HepG2 (cell line): ENCODE results near the gene ARMC10. TPM values are rescaled to one million over a fixed set of nuclear protein-coding genes. Genes with fewer than 3 reads are reported as not detected.

Experiments used
- ARNTL ChIP-seq: sonication (generic); formaldehyde crosslinking; IDR thresholded peaks from 2 replicates; pipeline ENCODE4 v1.4.0; 2020; ENCODE audit warnings: mild to moderate bottlenecking, missing genetic modification reagents
- ATAD3A ChIP-seq: sonication (generic); formaldehyde crosslinking; IDR thresholded peaks from 2 replicates; pipeline ENCODE4 v1.4.0; 2020; ENCODE audit warnings: missing genetic modification reagents
- ATF1 ChIP-seq: IDR thresholded peaks from 2 replicates; pipeline ENCODE4 v1.6.1; 2016; ENCODE audit warnings: mild to moderate bottlenecking, control low read depth
- CREB1 ChIP-seq, 2 experiments: fragments of 450-650 bp in 1 of 2; IDR thresholded peaks; 2 replicates each; pipeline ENCODE4 v1.6.1; 2016 to 2017; ENCODE audit warnings: control low read depth in 1 of 2, mild to moderate bottlenecking in 1 of 2, missing compliant biosample characterization in 1 of 2, missing genetic modification characterization in 1 of 2
- DDIT3 ChIP-seq: sonication (generic); formaldehyde crosslinking; IDR thresholded peaks from 2 replicates; pipeline ENCODE4 v1.4.0; 2020; ENCODE audit warnings: mild to moderate bottlenecking, missing genetic modification reagents
- DNMT1 ChIP-seq: sonication (generic); formaldehyde crosslinking; IDR thresholded peaks from 2 replicates; pipeline ENCODE4 v1.5.1; 2020; ENCODE audit warnings: mild to moderate bottlenecking, missing genetic modification reagents
- ERF ChIP-seq: IDR thresholded peaks from 2 replicates; pipeline ENCODE4 v1.6.1; 2018; ENCODE audit warnings: missing biosample characterization, missing genetic modification reagents
- KLF9 ChIP-seq: IDR thresholded peaks from 2 replicates; pipeline ENCODE4 v1.6.1; 2016; ENCODE audit warnings: low read depth
- NR3C1 ChIP-seq: sonication (generic); formaldehyde crosslinking; IDR thresholded peaks from 2 replicates; pipeline ENCODE4 v1.4.0; 2020; ENCODE audit warnings: missing genetic modification reagents
- PLSCR1 ChIP-seq: sonication (generic); formaldehyde crosslinking; IDR thresholded peaks from 2 replicates; pipeline ENCODE4 v1.5.0; 2020; ENCODE audit warnings: missing genetic modification reagents, mild to moderate bottlenecking, borderline replicate concordance
- POGK ChIP-seq: sonication (generic); formaldehyde crosslinking; conservative IDR thresholded peaks from 2 replicates; pipeline ENCODE4 v1.8.0; 2022; ENCODE audit warnings: mild to moderate bottlenecking, moderate library complexity, missing genetic modification reagents
- RNF2 ChIP-seq: fragments of 450-650 bp; conservative IDR thresholded peaks from 2 replicates; pipeline ENCODE4 v1.6.1; 2016; ENCODE audit warnings: low read depth
- RXRB ChIP-seq: IDR thresholded peaks from 2 replicates; pipeline ENCODE4 v1.6.1; 2016; ENCODE audit warnings: borderline replicate concordance, missing genetic modification reagents, missing compliant biosample characterization
- SMAD1 ChIP-seq: sonication (generic); formaldehyde crosslinking; IDR thresholded peaks from 2 replicates; pipeline ENCODE4 v1.4.0; 2020; ENCODE audit warnings: missing genetic modification reagents, low read depth, mild to moderate bottlenecking, borderline replicate concordance
- SMARCE1 ChIP-seq: fragments of 450-650 bp; IDR thresholded peaks from 2 replicates; pipeline ENCODE4 v1.6.1; 2017; ENCODE audit warnings: borderline replicate concordance
- SP1 ChIP-seq, 2 experiments: fragments of 450-650 bp in 1 of 2; sonication (generic) in 1 of 2; formaldehyde crosslinking in 1 of 2; IDR thresholded peaks; 2 replicates each; pipeline versions ENCODE4 v1.4.0 to v1.6.1; 2016 to 2020; ENCODE audit warnings: missing genetic modification reagents in 1 of 2
- SYNCRIP ChIP-seq: fragments of 200-400 bp; formaldehyde crosslinking; IDR thresholded peaks from 2 replicates; pipeline ENCODE4 v1.6.1; 2018; ENCODE audit warnings: mild to moderate bottlenecking, low read depth, low read length; ENCODE audit not compliant: insufficient read depth
- ZBTB21 ChIP-seq: sonication (generic); formaldehyde crosslinking; IDR thresholded peaks from 2 replicates; pipeline ENCODE4 v1.4.0; 2020; ENCODE audit warnings: missing genetic modification reagents
- ZBTB42 ChIP-seq: sonication (generic); formaldehyde crosslinking; IDR thresholded peaks from 2 replicates; pipeline ENCODE4 v1.5.0; 2020; ENCODE audit warnings: mild to moderate bottlenecking, missing genetic modification reagents
- ZFP1 ChIP-seq: IDR thresholded peaks from 2 replicates; pipeline ENCODE4 v1.6.1; 2016
- ZNF546 ChIP-seq: sonication (generic); formaldehyde crosslinking; conservative IDR thresholded peaks from 2 replicates; pipeline ENCODE4 v1.8.1; 2023; ENCODE audit warnings: mild to moderate bottlenecking, missing genetic modification reagents
- ZUFSP ChIP-seq: sonication (generic); formaldehyde crosslinking; IDR thresholded peaks from 2 replicates; pipeline ENCODE4 v1.9.0; 2021; ENCODE audit warnings: missing genetic modification reagents, mild to moderate bottlenecking, borderline replicate concordance
- polyA plus RNA-seq, 8 experiments: library from polyadenylated mRNA; depleted of rRNA in 3 of 8; stranded (reverse) in 7 of 8; unstranded in 1 of 8; fragments of >200 nt; fragmentation: Illumina TruSeq in 4 of 8; extraction: Trizol in 4 of 8; gene quantifications; 2 replicates each; pipeline versions ENCODE4 v1.2.1 to v1.2.3, GENCODE V29; 2011 to 2016; ENCODE audit warnings: low read depth in 4 of 8, missing spikeins in 1 of 8, mixed read lengths in 1 of 8; ENCODE audit not compliant: insufficient read depth in 1 of 8
- total RNA-seq, 5 experiments: library from RNA; depleted of rRNA; stranded (reverse); fragments of >200 nt; fragmentation: Illumina TruSeq; extraction: Trizol; gene quantifications; 2 replicates each; pipeline ENCODE4 v1.2.3, GENCODE V29; 2016; ENCODE audit warnings: low read depth in 1 of 5
- TF ChIP-seq, protein P1 (sequence below): sonication (generic); formaldehyde crosslinking; IDR thresholded peaks from 2 replicates; pipeline ENCODE4 v1.8.0; 2022; ENCODE audit warnings: mild to moderate bottlenecking, missing genetic modification reagents, borderline replicate concordance
- TF ChIP-seq, protein P2 (sequence below): sonication (generic); formaldehyde crosslinking; IDR thresholded peaks from 2 replicates; pipeline ENCODE4 v1.4.0; 2020; ENCODE audit warnings: missing genetic modification reagents

The ARMC10 gene
- total and polyA plus RNA-seq, 2 of the 13 experiments (the other 11 are each of a cell fraction or from before 2014, with no cell fraction given): 11.3 to 23.7 TPM

DNA sequence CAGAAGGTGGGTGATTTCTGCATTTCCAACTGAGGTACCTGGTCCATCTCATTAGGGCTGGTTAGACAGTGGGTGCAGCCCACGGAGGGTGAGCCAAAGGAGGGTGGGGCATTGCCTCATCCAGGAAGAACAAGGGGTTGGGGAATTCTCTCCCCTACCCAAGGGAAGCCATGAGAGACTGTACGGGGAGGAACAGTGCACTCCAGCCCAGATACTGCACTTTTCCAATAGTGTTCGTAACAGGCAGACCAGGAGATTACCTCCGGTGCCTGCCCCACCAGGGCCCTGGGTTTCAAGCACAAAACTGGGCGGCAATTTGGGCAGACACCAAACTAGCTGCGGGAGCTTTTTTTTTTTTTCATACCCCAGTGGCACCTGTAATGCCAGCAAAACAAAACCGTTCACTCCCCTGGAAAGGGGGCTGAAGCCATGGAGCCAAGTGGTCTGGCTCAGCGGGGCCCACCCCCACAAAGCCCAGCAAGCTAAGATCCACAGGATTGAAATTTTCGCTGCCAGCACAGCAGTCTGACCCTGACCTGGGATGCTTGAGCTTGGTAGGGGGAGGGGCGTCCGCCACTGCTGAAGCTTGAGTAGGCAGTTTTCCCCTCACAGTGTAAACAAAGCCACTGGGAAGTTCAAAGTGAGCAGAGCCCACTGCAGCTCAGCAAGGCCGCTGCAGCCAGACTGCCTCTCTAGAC, 31.2 kb downstream of the ARMC10 start (continued):
- no peak for TF ChIP-seq ATF1
- TF ChIP-seq ZBTB42 (CRISPR knock-in tag): no peak
- no peak for TF ChIP-seq SMAD1 (CRISPR knock-in tag)
- TF ChIP-seq SP1 (IDR thresholded peaks at IDR 0.05): no peak
- TF ChIP-seq SP1 (CRISPR knock-in tag; IDR thresholded peaks at IDR 0.05): no peak
- no peak for TF ChIP-seq SYNCRIP
- no peak for TF ChIP-seq CREB1 (IDR thresholded peaks at IDR 0.05)
- TF ChIP-seq CREB1 (CRISPR knock-in tag; IDR thresholded peaks at IDR 0.05): no peak
- no peak for TF ChIP-seq DDIT3 (CRISPR knock-in tag)
- TF ChIP-seq KLF9 (CRISPR knock-in tag): no peak
- 0 out of 2 replicates have a peak, but pooled peaks have one; percentile 66 for TF ChIP-seq ZFP1 (CRISPR knock-in tag)
- TF ChIP-seq POGK (CRISPR knock-in tag): no peak; the same call in 1 of the 2 replicates
- TF ChIP-seq, protein P1, sequence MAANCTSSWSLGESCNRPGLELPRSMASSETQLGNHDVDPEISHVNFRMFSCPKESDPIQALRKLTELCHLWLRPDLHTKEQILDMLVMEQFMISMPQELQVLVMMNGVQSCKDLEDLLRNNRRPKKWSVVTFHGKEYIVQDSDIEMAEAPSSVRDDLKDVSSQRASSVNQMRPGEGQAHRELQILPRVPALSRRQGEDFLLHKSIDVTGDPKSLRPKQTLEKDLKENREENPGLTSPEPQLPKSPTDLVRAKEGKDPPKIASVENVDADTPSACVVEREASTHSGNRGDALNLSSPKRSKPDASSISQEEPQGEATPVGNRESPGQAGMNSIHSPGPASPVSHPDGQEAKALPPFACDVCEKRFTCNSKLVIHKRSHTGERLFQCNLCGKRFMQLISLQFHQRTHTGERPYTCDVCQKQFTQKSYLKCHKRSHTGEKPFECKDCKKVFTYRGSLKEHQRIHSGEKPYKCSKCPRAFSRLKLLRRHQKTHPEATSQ (CRISPR knock-in tag): no peak
- TF ChIP-seq DNMT1 (CRISPR knock-in tag): no peak
- TF ChIP-seq ATAD3A (CRISPR knock-in tag): no peak
- no peak for TF ChIP-seq ARNTL (CRISPR knock-in tag)
- TF ChIP-seq, protein P2, sequence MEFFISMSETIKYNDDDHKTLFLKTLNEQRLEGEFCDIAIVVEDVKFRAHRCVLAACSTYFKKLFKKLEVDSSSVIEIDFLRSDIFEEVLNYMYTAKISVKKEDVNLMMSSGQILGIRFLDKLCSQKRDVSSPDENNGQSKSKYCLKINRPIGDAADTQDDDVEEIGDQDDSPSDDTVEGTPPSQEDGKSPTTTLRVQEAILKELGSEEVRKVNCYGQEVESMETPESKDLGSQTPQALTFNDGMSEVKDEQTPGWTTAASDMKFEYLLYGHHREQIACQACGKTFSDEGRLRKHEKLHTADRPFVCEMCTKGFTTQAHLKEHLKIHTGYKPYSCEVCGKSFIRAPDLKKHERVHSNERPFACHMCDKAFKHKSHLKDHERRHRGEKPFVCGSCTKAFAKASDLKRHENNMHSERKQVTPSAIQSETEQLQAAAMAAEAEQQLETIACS (CRISPR knock-in tag): no peak
- peak; percentile 71; the same call in 1 of the 2 replicates for TF ChIP-seq ERF (CRISPR knock-in tag)
- TF ChIP-seq ZBTB21 (CRISPR knock-in tag): no peak
- TF ChIP-seq SMARCE1: no peak
- TF ChIP-seq RNF2: no peak
- TF ChIP-seq NR3C1 (CRISPR knock-in tag): no peak
- TF ChIP-seq PLSCR1 (CRISPR knock-in tag): no peak
- TF ChIP-seq ZUFSP (CRISPR knock-in tag): no peak
- TF ChIP-seq ZNF546 (CRISPR knock-in tag): no peak
- TF ChIP-seq RXRB (CRISPR knock-in tag): peak; percentile 90
